ENCODE data around the gene MED26.

Gene MED26

DNA sequence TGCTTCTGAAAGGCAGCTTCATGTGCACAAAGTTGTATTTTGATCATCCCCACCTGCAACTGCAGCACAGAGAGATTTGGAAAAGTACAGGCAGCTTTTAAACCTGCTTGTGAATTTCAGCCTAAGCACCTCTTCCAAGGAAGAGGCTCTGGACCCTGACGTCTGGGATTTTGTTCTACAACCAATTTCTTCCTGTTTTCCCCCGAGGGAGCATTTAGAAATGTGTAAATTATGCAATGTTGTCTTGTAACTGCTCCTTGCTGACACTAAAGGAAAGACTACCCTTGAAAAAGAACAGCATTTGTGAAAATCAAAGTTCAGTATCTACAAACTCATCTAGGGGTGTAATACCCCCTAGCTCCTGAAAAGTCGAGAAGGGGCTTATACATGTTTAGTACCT, 15.4 kb downstream of the MED26 start:
- TF ChIP-seq, protein P1, sequence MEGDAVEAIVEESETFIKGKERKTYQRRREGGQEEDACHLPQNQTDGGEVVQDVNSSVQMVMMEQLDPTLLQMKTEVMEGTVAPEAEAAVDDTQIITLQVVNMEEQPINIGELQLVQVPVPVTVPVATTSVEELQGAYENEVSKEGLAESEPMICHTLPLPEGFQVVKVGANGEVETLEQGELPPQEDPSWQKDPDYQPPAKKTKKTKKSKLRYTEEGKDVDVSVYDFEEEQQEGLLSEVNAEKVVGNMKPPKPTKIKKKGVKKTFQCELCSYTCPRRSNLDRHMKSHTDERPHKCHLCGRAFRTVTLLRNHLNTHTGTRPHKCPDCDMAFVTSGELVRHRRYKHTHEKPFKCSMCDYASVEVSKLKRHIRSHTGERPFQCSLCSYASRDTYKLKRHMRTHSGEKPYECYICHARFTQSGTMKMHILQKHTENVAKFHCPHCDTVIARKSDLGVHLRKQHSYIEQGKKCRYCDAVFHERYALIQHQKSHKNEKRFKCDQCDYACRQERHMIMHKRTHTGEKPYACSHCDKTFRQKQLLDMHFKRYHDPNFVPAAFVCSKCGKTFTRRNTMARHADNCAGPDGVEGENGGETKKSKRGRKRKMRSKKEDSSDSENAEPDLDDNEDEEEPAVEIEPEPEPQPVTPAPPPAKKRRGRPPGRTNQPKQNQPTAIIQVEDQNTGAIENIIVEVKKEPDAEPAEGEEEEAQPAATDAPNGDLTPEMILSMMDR (IDR thresholded peaks at IDR 0.05; ENCODE audit: low read depth, low read length) = no peak
- H3K4me3 ChIP-seq (ENCODE audit: low read depth, low read length) = no peak overlapping the region

DNA sequence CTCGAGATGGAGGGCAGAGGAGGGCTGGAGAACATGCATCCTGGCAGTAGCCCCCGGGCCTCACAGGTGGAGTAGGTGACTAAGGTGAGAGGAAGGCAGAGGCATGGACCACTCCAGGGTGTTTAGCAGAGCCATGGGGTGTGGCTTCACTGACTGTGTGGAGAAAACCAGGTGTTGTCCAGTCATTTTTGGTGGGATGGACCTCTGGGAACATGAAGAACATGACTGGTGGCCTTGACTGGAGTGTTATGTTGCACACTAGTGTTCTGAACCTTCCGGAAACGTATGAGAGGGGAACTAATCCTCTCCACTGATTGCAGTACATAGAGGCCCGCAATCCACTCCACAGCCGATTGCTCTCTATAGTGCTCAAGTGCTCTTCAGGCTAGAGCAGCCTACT, 16.9 kb downstream of the MED26 start:
- TF ChIP-seq, protein P1 (IDR thresholded peaks at IDR 0.05; ENCODE audit: low read depth, low read length) = no peak

DNA sequence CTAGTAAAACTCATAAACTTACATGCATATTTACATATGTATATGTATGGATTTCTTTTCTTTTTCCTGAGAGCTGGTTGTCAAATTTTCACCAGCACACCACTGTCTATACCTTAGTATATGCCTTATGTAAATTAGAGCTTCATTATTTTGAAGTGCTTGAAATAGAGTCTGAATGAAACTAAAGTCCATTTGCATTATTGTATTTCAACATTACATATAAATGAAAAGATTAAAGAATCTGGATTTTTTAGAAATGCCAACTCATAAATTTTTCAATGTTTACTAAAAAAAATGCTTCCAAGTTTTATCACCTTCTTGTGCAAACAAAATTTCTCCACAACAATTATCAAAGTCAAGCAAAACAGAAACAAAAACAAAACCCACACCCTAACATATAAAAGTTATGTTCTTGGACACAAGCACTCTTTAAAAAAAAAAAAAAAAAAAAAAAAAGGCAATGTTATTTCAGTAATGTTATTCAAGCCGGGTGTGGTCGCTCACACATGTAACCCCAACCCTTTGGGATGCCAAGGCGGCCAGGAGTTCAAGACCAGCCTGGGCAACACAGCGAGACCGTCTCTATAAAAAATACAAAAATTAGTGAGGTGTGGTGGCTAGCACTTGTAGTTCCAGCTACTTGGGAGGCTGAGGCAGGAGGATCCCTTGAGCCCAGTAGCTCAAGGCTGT, 18.3 kb downstream of the MED26 start:
- TF ChIP-seq, protein P1 (IDR thresholded peaks at IDR 0.05; ENCODE audit: low read depth, low read length) = no peak
- H3K4me3 ChIP-seq (ENCODE audit: low read depth, low read length) = no peak overlapping the region

More for the DNA sequence above, 16.9 kb downstream of the MED26 start:
- no peak overlapping the region for H3K4me3 ChIP-seq (ENCODE audit: low read depth, low read length)

DNA sequence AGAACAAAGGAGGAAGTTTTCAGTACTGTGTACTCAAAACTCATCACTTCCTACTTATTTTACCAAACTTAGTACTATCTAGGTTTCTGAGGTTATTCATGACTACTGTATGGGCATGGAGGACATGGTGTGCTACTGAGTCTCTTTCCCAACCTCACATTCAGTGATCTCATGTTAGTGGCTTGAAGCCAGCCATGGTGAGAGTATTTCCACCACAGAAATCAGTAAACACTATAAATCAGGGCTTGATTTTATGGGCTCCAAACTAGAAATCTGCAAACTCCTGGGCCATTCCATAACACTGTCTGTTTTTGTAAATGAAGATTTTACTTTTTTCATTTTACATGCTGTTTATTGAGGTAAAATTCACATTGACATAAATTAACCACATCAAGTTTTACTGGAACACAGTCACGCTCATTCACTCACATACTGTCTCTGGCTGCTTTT, 19.7 kb downstream of the MED26 start:
- no peak overlapping the region for H3K4me3 ChIP-seq (ENCODE audit: low read depth, low read length)
- TF ChIP-seq, protein P1 (IDR thresholded peaks at IDR 0.05; ENCODE audit: low read depth, low read length) = no peak

DNA sequence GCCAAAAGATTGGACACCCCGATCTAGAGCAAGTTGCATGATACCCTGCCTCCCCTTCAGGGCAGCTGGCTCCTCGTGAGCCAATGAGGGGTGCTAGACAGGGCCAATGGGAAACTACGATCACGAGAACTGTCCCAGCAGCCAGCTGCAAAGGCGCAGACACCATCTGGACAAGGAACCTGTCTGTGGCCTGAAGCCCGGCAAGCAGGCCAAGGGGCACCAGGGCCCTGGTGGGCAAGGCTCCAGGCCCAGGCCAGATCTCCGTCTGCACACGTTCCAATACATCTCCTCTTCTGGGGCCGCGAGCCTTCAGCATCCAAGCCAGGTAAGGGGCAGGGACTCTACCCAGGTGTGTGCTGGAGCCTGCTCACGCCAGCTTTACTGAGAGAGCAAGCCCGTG, 20.2 kb downstream of the MED26 start:
- no peak overlapping the region for H3K4me3 ChIP-seq (ENCODE audit: low read depth, low read length)
- TF ChIP-seq, protein P1 (IDR thresholded peaks at IDR 0.05; ENCODE audit: low read depth, low read length) = no peak

DNA sequence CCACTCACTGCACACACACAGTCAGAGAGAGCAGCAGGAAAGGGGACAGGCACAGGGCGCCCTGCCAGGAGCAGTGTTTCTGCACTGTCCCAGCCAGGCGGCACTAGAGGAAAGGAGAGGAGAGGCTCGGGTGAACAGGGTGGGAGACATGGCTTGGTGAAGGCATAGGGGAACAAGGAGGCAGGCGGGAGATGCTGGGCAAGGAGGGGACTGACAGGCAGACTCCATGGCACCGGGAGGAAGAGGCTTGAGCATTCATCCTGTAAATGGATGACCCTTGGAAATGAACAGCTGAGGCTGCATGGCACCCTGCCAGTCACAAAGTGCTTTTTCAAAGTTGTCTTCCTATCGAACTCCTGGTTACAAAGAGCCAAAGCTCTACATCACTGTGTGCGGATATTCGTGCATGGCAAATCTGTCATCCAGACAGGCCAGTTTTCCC, 22.4 kb downstream of the MED26 start:
- no peak overlapping the region for H3K4me3 ChIP-seq (ENCODE audit: low read depth, low read length)
- TF ChIP-seq, protein P1 (IDR thresholded peaks at IDR 0.05; ENCODE audit: low read depth, low read length) = no peak

DNA sequence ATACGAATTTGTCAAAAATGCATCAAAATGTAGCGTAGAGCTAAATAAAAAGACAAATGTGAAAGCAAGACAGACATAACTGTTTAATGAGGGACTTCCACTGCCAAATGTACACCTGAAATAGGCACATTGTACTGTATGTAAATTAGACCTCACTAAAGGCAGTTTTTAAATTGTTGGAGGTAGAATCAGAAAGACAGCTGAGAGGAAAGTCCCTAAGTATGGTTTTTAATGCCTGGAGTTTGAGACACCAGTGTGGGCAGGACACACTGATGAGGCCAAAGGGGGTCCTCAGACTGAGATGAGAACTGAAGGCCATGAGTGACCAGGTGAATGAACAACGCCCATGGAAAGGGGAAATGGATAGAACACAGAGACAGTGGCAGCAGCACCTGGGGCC, 22.9 kb downstream of the MED26 start:
- H3K4me3 ChIP-seq (ENCODE audit: low read depth, low read length) = no peak overlapping the region
- TF ChIP-seq, protein P1 (IDR thresholded peaks at IDR 0.05; ENCODE audit: low read depth, low read length) = no peak
